VCaP (cell line): ENCODE measurements around the gene TDRD3.
"Not testable (repeated sequence)": the region's sequence is repeated elsewhere in the genome, so short reads cannot be mapped to it uniquely, and the experiment has no call there.

Source experiments
- H3K27ac ChIP-seq: fragments of 450-650 bp; 2 replicates; pipeline ENCODE4 v1.5.1; 2017
- CTCF ChIP-seq: fragments of 450-650 bp; conservative IDR thresholded peaks from 2 replicates; pipeline ENCODE4 v1.5.1; 2017; ENCODE audit warnings: mild to moderate bottlenecking, moderate library complexity

Gene TDRD3

GRCh38 chr13:60356970-60357369 is 40.0 kb upstream of the TDRD3 start:
- H3K27ac ChIP-seq = no peak overlapping the region
- TF ChIP-seq CTCF = no peak

- TF ChIP-seq CTCF = no peak
- H3K27ac ChIP-seq = no peak overlapping the region
Measured at GRCh38 chr13:60358453-60358852, 38.6 kb upstream of the TDRD3 start.

- no peak overlapping the region for H3K27ac ChIP-seq
- no peak for TF ChIP-seq CTCF
Measured at GRCh38 chr13:60363288-60363687, 33.7 kb upstream of the TDRD3 start.

- peak; percentile 36; the same call in 1 of the 2 replicates for TF ChIP-seq CTCF
- H3K27ac ChIP-seq = no peak overlapping the region
Measured at GRCh38 chr13:60369242-60369641, 27.8 kb upstream of the TDRD3 start.

GRCh38 chr13:60370343-60370742 is 26.7 kb upstream of the TDRD3 start:
- no peak overlapping the region for H3K27ac ChIP-seq
- TF ChIP-seq CTCF = no peak

GRCh38 chr13:60372141-60372540 is 24.9 kb upstream of the TDRD3 start:
- TF ChIP-seq CTCF = no peak
- H3K27ac ChIP-seq = no peak overlapping the region

- not testable (repeated sequence) for H3K27ac ChIP-seq
Measured at GRCh38 chr13:60379282-60379681, 17.7 kb upstream of the TDRD3 start.

- no peak overlapping the region for H3K27ac ChIP-seq
- TF ChIP-seq CTCF = no peak
Measured at GRCh38 chr13:60379837-60380565, 17.0 kb upstream of the TDRD3 start.
